NCI-H128 (cell line): ENCODE data around the gene MB21D2.

Experiments used
- DNase-seq: peaks from one replicate; lab custom pipeline; 2025; ENCODE audit not compliant: unreplicated experiment; lab: John Stamatoyannopoulos, UW

Gene MB21D2

DNA sequence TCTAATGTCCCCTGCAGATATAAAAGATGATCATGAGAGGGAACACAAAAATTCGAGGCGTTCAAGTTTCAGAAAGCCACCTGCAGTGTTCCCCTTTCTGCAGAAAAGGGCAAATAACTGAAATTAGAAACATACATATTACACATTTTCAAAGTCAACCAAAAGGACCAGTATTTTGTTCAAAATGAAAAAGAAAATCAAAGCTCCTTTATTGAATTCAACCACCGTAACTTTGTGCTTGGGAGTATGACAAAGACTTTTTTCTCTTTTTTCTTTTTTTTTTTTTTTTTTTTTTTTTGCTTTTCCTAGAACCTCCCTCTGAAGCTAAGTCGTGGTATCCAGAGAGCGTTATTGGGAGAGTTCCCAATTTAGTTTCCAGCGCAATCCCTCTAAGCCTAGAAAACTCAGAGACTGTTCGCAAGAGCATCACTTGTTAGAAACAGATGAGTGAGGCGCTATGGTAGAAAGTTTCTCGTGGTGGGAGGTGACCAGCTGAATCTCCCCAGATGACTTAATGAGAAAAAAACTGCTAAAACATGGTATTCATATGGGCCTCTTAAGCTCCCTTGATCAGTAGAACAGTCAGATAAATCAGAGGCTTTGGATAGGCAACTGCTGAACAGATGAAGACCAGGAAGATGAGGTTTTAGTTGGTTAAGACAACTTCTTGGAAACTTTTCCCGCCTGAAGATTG lies 77.4 kb downstream of the MB21D2 start:
- no peak for DNase-seq

DNA sequence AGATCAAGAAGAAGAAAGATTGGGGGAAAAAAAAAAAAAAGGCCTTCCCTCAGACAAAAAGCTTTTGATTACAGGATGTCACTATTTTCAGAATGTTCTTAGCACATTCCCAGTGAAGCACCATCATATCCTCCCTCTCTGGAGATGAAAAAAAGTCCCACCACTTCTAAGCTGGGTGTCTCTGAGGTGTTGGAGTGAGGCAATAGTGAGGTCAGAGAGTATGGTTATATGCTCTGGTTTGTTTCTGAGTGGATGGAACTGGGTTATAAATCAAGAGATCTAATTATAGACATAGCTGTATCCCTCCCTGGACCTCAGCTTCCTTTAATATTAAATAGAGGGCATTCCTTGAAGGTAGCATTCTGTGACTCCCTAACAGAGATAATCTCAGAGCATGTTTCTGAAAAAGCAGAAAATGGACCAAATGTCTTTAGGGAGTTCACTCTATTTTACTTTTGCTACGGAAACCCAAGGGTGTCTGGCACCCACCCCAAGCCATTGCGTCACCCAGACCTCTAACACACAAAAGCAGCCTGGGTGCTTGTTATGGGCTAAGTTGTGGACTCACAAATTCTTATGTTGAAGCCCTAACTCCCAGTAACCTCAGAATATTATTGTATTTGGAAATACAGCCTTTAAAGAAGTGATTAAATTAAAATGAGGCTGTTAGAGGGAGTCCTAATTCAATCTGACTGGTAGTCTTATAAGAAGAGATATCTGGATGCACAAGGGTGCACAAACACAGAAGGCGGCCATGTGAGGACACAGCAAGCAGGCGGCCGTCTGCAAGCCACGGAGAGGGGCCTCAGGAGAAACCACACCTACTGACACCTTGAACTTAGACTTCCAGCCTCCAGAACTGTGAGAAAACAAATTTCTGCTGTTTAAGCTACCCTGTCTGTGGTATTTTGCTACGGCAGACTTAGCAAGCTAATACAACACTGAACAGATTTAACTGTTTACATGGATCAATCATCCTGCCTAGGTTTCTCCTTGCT lies 81.5 kb downstream of the MB21D2 start:
- no peak for DNase-seq

DNA sequence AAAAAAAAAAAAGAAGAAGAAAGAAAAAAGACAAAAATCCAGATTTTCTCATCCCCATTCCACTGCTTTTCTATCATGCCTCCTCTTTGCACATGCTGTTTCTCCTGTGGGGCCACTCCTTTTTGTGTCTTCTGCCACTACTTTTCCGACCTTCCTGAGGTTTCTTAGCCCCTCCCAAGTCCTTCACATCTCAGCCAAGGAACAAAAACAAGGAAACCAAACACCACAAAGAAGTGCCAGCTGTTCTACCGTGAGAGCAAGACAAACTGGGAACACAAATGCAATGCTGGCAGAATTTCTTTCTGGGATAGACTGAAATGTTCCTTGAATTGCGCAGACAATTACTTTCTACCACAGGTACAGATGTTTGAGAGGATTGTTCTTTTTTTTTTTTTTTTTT lies 83.2 kb downstream of the MB21D2 start:
- no peak for DNase-seq

DNA sequence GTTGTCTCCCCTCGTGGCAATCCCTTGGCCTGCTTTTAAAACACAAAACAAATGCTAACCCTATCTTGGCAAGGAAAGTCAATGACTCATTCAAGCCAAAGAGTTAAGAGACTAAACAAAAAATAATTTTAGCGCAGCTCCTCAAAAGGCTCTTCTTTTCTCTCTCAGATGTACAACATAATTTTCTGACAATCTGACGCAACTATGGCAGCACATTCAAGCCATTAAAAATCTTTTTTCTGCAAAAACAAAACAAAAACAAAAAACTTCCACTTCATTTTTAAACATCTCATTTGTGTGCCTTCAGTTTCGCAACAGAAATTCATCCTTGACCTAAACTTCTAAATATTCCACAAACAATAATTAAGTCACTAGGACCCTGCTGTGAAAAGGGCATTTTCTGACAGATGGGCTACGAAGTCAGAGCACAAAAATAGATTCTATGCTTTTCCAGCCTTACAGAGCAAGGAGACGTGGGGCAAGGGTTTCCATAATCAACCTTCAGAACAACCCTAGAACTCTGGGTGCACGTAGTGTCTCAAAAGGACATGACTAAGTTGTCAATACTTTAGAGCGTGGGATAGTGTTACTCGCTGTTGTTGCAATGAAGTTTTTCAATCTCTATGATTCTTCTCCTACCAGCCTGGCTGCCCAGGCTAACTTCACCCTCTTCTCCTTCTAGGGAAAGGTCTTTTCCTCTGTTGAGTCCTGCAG lies 84.3 kb downstream of the MB21D2 start:
- DNase-seq: no peak

DNA sequence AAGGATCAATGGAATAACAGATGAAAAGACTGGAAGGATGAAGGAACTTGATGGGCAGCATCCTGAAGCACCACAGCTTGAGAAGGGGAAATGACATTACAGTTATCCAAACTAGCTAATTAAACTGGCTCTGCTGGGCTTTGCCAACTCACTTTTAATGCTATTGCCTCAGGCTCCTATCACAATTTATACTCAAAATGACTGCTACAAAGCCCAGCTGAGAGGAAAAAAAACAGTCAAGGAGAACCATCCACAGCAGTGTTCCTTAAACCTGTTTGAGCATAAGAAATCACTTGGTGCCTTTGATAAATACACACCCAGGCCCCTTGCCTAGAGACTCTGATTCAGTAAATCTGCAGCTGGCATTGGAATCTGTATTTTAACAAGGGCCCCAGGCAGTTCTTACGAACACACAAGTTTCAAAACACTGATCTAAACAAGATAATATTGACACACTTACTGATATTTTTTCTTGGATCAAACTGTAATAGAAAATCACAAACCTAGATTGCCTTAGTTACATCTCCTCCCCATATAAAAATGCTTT lies 85.8 kb downstream of the MB21D2 start:
- no peak for DNase-seq

DNA sequence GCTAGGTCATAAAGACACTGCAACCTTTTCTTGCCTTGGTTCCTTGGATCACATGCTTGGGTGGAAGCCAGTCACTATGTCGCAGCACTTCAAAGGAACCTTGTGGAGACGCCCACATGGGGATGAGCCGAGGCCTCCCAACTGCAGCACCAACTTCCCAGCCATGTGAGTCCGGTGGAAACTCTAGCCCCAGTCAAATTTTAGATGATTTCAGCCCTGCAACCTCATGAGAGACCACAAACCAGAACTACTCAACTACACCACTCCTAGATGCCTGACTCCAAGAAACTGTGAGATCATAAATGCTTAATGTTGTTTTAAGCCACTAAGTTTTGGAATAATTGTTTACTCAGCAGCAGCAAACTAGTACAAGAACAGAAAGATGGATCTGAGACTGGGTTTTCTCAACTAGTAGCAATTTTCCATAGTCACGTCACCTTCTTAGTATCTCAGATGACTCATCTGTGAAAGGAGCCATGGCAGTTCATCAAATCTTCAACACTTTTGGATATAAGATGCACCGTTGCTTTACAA lies 86.5 kb downstream of the MB21D2 start:
- no peak for DNase-seq

DNA sequence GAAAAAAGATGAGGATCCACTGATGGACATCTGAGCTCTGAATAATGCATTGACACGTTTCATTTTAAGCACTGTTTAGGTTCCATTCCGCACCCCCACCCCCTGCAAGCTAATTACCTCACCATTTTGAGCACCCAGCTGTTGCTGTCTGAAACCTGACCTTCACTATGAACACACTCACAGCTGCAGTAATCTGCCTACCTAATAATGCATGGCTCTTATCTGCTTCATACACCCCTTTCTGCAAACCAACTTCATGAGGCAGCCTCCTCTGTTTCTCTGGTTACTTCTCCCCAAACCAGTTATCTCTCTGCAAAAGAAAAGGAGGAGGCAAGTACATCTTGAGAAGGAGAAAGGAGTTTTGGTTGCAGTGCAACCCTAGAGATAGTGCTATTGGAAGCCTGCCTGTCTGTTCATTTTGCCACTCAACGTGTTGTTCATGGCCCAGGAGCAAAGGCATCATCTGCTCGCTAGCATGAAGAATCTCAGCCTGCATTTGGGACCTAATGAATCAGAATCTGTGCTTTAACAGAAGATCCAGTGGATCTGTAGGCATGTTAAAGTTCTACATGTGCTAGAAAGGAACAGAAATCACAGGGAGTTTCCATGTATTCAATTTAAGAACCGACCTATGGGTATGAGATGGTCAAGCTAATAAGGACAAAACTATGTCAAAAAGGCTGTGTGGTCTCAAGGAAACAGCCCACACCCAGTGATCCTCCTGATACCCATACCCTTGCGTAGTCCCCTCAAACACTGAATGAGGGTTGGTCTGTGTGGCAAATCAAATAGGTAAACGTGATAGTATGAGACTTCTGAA lies 87.2 kb downstream of the MB21D2 start:
- DNase-seq: no peak

DNA sequence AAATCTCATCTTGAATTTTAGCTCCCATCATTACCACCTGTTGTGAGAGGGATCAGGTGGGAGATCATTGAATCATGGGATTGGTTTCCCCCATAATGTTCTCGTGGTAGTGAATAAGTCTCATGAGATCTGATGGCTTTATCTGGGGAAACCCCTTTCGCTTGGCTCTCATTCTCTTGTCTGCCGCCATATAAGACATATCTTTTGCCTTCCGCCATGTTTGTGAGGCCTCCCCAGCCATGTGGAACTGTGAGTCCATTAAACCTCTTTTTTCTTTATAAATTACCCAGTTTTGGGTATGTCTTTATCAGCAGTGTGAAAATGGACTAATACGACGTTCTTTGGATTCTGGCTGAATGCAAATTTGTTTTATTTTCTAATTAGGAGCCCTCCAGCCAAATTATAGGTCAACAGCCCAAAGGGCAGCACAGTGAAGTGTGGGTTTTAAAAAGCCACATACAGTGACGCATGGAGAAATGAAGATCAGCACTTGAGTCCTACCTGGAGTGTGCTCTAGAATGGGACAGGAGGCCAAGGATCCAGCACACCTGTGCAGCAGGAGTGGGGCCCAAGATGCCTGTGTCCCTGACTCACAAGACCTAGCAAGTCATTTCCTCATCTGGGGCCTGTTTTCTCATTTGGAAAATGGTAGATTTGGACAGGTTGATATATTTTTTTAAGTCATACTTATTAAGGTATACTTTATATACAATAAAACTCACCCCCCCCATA lies 89.6 kb downstream of the MB21D2 start:
- no peak for DNase-seq

DNA sequence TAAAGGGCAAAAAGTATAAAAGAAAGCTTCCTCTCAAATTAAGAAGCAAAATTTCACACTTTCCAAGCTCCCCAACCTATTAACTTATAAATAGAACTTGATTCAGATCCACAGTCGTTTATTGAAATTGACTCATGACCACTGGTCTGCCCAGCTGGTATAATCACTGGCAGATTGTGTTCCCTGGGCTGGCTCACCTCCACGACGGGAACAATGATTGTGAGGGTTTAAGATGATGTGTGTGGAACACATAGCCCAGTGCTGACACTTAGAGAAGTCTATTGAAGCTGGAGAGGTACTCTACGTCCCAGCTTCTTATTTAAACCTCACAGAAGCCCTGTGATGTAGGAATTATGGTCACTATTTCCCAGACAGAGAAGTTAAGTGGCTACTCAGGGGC lies 90.4 kb downstream of the MB21D2 start:
- no peak for DNase-seq

DNA sequence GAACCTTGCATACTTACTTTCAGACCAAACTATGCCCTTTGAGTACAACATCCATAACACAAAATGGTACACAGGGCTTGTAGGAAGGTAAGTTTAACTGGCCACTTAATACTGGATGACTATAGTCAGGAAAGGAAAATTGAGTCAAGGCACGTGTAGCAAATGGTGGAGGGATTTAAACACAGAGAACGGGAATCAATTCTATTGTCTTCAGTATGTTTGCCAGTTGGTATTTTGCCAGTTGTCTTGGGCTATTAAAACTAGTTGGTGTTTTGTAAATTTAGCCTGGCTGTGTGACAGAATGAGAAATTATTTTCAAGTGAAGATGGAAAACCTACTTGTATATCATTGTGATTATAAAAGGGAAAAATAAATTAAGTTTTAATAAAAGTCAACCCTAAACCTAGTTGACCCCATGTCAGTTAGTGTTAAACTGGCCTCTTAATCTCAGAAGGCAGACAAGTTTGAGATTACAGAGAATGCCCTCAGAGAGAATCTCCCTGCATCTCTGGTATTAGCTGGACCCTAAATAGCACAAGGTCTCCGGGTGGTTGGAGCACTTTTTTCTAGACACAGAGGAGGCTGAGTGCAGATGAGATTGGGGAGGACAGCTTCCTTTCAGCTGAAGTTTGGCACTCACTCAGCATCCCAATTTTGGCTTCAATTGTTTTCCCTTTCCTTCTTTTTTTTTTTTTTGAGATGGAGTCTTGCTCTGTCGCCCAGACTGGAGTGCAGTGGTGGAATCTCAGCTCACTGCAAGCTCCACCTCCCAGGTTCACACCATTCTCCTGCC lies 91.2 kb downstream of the MB21D2 start:
- no peak for DNase-seq

DNA sequence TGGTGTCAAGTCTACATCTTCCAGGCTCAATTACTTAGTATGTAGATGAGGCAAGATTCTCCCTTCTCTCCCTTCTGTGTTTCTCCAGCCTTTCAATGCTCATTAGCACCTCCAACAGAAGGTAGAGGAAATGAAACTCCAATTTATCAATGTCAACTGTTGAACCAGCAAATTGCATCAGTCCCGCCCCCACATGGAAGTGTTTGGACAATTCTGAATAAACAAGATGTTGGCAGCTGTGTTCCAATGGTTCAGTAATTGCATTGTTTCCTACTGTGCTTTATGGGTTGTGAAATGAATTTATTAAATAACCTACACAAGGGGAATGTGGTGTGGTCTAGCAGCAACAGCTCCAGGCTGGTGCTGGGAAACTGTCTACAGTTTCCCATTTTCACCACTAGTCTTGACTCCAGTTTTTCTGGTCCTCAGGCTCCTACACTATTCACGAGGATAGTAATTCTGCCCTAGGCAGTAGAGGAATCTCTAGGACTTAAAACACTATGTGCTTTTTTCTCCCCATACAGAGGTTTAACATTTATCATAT lies 91.9 kb downstream of the MB21D2 start:
- DNase-seq: peak; percentile 22

DNA sequence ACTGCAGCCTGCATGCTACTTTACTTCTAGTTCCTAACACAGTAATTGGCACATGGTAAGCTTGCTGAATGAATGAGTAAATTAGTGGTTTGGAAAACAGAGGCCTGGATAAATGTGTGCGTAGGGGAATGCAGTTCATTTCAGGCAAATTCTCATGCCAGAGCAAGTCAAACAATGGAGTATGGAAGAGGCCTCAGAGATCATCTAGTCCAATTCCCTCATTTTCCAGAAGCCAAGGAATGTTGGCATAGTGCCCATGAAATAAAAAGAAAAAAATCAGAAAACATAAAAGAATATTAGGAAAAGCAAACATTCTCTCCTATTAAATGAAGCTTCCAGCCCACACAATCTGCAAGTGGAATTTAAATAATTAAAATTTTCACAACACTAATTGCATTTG lies 92.4 kb downstream of the MB21D2 start:
- no peak for DNase-seq

DNA sequence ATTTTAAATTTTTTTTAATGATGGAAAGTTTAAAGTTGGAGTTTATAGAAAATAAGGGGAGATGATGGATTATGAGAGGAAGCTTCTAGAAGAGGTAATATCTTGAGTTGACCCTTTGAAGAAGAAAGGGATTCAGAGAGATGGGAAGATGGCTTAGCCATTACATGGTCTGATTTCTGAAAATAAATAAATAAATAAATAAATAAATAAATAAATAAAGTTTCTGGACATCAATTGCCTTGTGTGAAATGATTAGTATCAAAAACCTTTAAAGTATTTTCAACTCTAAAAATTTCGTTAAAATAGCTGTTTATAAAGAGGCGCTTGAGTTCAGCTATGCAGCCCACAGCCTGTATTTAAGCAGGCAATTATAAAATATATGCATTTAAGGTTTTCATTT lies 93.3 kb downstream of the MB21D2 start:
- DNase-seq: no peak

DNA sequence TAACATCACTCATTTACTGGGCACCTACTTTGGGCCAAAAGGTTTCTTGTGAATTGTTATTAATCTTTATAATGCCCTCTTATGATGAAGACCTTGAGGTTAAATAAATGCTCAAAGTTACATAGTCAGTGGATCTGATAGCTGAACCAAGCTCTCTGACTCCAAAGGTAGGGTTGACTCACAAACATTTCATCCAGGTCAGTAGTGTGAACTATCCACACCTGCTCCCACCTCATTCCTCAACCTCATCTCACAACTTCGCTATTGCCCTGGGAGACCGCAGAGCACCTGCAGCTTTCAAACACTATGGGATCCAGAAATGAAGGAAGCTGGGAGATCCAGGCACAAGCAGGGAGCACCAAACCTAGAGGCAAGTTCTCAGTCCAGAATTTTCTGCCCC lies 96.5 kb downstream of the MB21D2 start:
- DNase-seq: no peak

DNA sequence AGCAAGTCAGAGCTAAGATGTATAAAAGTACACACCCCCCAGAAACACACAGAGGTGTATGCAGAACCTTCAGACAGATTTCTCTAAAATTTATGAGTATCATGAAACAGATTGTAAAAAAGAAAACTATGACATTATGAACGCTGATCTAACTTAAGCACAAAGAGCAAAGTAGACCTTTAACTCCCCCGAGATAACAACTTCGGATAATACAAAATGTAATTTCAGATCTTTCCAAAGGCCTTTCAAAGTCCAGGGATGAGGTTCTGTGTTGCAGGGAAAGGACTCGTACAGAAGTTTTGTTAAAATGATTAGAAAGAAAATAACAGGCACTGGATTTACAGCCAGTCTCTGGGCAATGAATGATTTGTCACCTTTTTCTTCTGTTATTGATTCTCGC lies 97.5 kb downstream of the MB21D2 start:
- DNase-seq: no peak

DNA sequence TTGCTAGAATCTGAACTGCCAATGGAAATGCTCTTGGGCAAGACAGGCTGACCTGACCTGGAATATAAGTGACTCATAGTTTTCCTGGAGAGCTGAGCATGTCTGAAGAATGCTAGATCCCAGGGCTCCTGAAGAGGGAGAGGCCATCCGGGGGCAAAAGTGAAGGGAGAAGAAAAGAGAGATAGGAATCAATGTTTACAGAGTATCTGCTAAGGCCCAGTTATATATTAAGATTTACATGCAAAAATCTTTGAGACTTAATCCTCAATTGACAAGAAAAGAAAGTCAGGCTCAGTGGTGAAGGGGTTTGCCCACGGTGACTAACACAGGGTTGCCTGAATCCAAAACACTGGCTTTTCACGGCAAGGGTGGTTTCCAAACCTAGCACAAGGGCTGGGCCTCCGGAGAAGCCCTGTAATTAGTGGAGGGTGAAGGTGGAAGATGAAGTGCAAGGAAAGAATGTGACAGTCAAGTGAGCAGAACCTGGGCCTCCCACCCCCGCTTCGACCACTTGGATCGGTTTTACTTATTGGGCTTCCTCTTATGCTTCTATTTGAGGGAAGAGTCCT lies 98.6 kb downstream of the MB21D2 start:
- no peak for DNase-seq

DNA sequence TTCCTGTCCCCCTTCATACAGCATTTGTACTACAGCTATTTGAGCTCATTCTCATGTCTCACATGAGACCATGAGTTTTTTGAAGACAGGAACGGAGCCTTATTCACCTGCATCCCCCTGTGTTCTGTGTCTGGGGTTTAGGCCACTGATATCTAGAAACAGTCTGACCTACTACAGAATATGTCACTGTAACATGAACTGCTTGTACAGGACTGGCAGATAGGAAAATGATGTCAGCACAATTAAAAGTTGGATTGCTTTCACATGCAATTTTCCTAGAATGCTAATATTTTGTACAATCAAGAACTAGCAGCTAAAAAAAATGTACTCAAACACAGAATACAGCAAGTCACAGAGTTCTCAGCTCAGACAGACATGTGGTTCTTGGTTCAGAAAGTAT lies 99.5 kb downstream of the MB21D2 start:
- DNase-seq: no peak

DNA sequence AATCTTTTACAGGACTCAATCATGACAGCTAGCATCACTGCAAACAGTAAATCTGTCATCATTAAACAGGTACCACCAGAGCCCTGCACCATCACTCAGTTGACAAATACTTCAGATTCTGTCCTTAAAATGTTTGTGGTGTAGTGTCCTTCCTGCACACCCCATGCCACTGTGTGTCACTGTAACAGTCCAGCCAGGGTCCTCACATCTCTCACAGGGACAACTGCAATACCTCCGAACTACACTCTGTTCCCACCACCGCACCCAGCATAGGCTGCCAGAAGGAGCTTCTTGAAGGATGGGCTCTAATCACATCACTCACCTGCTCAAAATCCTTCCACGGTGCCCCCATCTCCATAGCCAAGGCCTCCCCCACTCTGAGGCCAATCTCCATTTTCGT lies 100.2 kb downstream of the MB21D2 start:
- DNase-seq: no peak
